Liver (tissue), 3 donors: ENCODE measurements around the gene NECTIN1.

Experiments used
- EGR1 ChIP-seq, 2 donors: IDR thresholded peaks; 2 replicates each; pipeline ENCODE4 v1.6.1; 2016 to 2018; ENCODE audit warnings: antibody characterized with exemption in 2 of 2, low read depth in 2 of 2
- GABPA ChIP-seq, 2 donors: IDR thresholded peaks in 1 of 2; conservative IDR thresholded peaks in 1 of 2; 2 replicates each; pipeline ENCODE4 v1.6.1; 2016; ENCODE audit warnings: antibody characterized with exemption in 2 of 2, mild to moderate bottlenecking in 1 of 2, moderate library complexity in 1 of 2
- JUND ChIP-seq, 2 donors: IDR thresholded peaks; 2 replicates each; pipeline ENCODE4 v1.6.1; 2016; ENCODE audit warnings: antibody characterized with exemption in 2 of 2
- MAX ChIP-seq: IDR thresholded peaks from 2 replicates; pipeline ENCODE4 v1.6.1; 2016; ENCODE audit warnings: antibody characterized with exemption
- RAD21 ChIP-seq, 2 donors: IDR thresholded peaks; 2 replicates each; pipeline ENCODE4 v1.6.1; 2016; ENCODE audit warnings: antibody characterized with exemption in 2 of 2, mild to moderate bottlenecking in 2 of 2
- RXRA ChIP-seq, 2 donors: IDR thresholded peaks; 2 replicates each; pipeline ENCODE4 v1.6.1; 2017 to 2018; ENCODE audit warnings: antibody characterized with exemption in 2 of 2, mild to moderate bottlenecking in 1 of 2
- SP1 ChIP-seq: IDR thresholded peaks from 2 replicates; pipeline ENCODE4 v1.6.1; 2018; ENCODE audit warnings: antibody characterized with exemption, mild to moderate bottlenecking
- TAF1 ChIP-seq: conservative IDR thresholded peaks from 2 replicates; pipeline ENCODE4 v1.6.1; 2016; ENCODE audit warnings: antibody characterized with exemption, mild to moderate bottlenecking
- ZBTB33 ChIP-seq: IDR thresholded peaks from 2 replicates; pipeline ENCODE4 v1.6.1; 2016; ENCODE audit warnings: antibody characterized with exemption
- TF ChIP-seq, protein P1 (sequence below): fragments of 150-350 bp; IDR thresholded peaks from 2 replicates; pipeline ENCODE4 v1.5.1; 2017; ENCODE audit warnings: improper control_type of control experiment, low read depth, low read length; ENCODE audit not compliant: missing input control
- donor health status: healthy.
- donor health status: healthy.

- TF ChIP-seq, protein P1, sequence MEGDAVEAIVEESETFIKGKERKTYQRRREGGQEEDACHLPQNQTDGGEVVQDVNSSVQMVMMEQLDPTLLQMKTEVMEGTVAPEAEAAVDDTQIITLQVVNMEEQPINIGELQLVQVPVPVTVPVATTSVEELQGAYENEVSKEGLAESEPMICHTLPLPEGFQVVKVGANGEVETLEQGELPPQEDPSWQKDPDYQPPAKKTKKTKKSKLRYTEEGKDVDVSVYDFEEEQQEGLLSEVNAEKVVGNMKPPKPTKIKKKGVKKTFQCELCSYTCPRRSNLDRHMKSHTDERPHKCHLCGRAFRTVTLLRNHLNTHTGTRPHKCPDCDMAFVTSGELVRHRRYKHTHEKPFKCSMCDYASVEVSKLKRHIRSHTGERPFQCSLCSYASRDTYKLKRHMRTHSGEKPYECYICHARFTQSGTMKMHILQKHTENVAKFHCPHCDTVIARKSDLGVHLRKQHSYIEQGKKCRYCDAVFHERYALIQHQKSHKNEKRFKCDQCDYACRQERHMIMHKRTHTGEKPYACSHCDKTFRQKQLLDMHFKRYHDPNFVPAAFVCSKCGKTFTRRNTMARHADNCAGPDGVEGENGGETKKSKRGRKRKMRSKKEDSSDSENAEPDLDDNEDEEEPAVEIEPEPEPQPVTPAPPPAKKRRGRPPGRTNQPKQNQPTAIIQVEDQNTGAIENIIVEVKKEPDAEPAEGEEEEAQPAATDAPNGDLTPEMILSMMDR, result no peak
- TF ChIP-seq ZBTB33 (no peak), EGR1 (IDR thresholded peaks at IDR 0.05; ENCODE audit: low read depth in 2 of 2) (no peak), TAF1 (no peak), JUND (IDR thresholded peaks at IDR 0.05) (no peak), MAX (no peak), GABPA (IDR thresholded peaks at IDR 0.05 in 1 of 2, conservative IDR thresholded peaks at IDR 0.05 in 1 of 2) (no peak), RAD21 (IDR thresholded peaks at IDR 0.05) (no peak), RXRA (IDR thresholded peaks at IDR 0.05) (no peak), SP1 (no peak)
Observed at GRCh38 chr11:119755356-119756071, 26.5 kb upstream of the NECTIN1 start.
